NOMO-1 treated with dmso at 0.1 percent for 144 hours (cell line): ENCODE measurements around the gene COG8.
"Not testable (repeated sequence)": the region's sequence is repeated elsewhere in the genome, so short reads cannot be mapped to it uniquely, and the experiment has no call there.

Source experiments
- DNase-seq: peaks from one replicate; lab custom pipeline; 2025; ENCODE audit not compliant: unreplicated experiment; lab: John Stamatoyannopoulos, UW

Gene COG8

GRCh38 chr16:69339289-69340094 is at the start of gene COG8, which contains the start of gene NIP7:
COG8 (minus strand) TSS chr16:69339564; CDS start chr16:69339552, 12 bp downstream.
NIP7 (plus strand) TSS chr16:69339772; CDS start chr16:69339830, 58 bp downstream.
- DNase-seq, result peak; percentile 97

- no peak for DNase-seq
Measured at GRCh38 chr16:69386596-69386995, 47.2 kb upstream of the COG8 start.

- DNase-seq, result no peak
Measured at GRCh38 chr16:69384974-69385373, 45.6 kb upstream of the COG8 start.

GRCh38 chr16:69382421-69382820 is 43.1 kb upstream of the COG8 start:
- DNase-seq, result no peak

- no peak for DNase-seq
Measured at GRCh38 chr16:69381231-69381630, 41.9 kb upstream of the COG8 start.

- DNase-seq, result no peak
Measured at GRCh38 chr16:69378760-69379159, 39.4 kb upstream of the COG8 start.

GRCh38 chr16:69378036-69378435 is 38.7 kb upstream of the COG8 start:
- DNase-seq, result no peak

GRCh38 chr16:69376393-69377059 is 37.2 kb upstream of the COG8 start:
- no peak for DNase-seq

GRCh38 chr16:69373019-69373418 is 33.7 kb upstream of the COG8 start:
- DNase-seq, result no peak

GRCh38 chr16:69371564-69371963 is 32.2 kb upstream of the COG8 start:
- no peak for DNase-seq

GRCh38 chr16:69368866-69369265 is 29.5 kb upstream of the COG8 start:
- DNase-seq, result no peak

GRCh38 chr16:69367980-69368379 is 28.6 kb upstream of the COG8 start:
- DNase-seq, result no peak

- no peak for DNase-seq
Measured at GRCh38 chr16:69366431-69366830, 27.1 kb upstream of the COG8 start.

GRCh38 chr16:69365901-69366300 is 26.5 kb upstream of the COG8 start:
- no peak for DNase-seq

GRCh38 chr16:69364088-69364487 is 24.7 kb upstream of the COG8 start:
- DNase-seq, result no peak

GRCh38 chr16:69363281-69363717 is 23.9 kb upstream of the COG8 start:
- no peak for DNase-seq

GRCh38 chr16:69360070-69360469 is 20.7 kb upstream of the COG8 start:
- DNase-seq, result not testable (repeated sequence)

- DNase-seq, result no peak
Measured at GRCh38 chr16:69351309-69352027, 12.1 kb upstream of the COG8 start, which contains the start of gene TMED6. TMED6 (minus strand) TSS chr16:69351786; CDS start chr16:69351753, 33 bp downstream.

GRCh38 chr16:69350536-69351133 is 11.3 kb upstream of the COG8 start:
- DNase-seq, result no peak

GRCh38 chr16:69349536-69349935 is 10.2 kb upstream of the COG8 start:
- no peak for DNase-seq

- no peak for DNase-seq
Measured at GRCh38 chr16:69348222-69348621, 8.9 kb upstream of the COG8 start.
